H1 (cell line): ENCODE data around the gene ANKRD13B. TPM values are rescaled to one million over a fixed set of nuclear protein-coding genes. Genes with fewer than 3 reads are reported as not detected.

ENCODE experiments used
- CTCF ChIA-PET: fragments of 300-600 bp; sonication (Branson Sonifier 250); formaldehyde crosslinking; loops from one replicate; lab custom pipeline; 2021; ENCODE audit not compliant: partially characterized antibody; lab: Charles Lee
- POLR2A ChIA-PET: fragments of 300-600 bp; sonication (Branson Sonifier 250); formaldehyde crosslinking; loops from one replicate; lab custom pipeline; 2021; ENCODE audit warnings: inconsistent platforms; ENCODE audit not compliant: partially characterized antibody; lab: Charles Lee
- DNase-seq, 2 experiments: peaks; one replicate each; pipeline versions ENCODE4 v3.0.0 to v3.0.0-alpha.2; 2010 to 2022; ENCODE audit warnings: low spot score in 2 of 2, low read depth in 1 of 2, mixed read lengths in 1 of 2
- FAIRE-seq: peaks from 2 replicates; lab custom pipeline; 2011; peaks lifted over from hg19 to GRCh38; lab: Jason Lieb, UNC
- H2AFZ ChIP-seq: 2 replicates; pipeline ENCODE4 v1.8.1; 2012; ENCODE audit warnings: low read length, inconsistent platforms
- H2AK5ac ChIP-seq: 2 replicates; pipeline ENCODE4 v1.6.1; 2013; ENCODE audit warnings: low read depth, low read length
- H2BK120ac ChIP-seq: replicated peaks from 2 replicates; pipeline ENCODE3; 2013; ENCODE audit warnings: low read depth, low read length, inconsistent platforms
- H2BK12ac ChIP-seq: 2 replicates; pipeline ENCODE4 v1.6.1; 2013; ENCODE audit warnings: low read depth, low read length
- H2BK15ac ChIP-seq: 2 replicates; pipeline ENCODE4 v1.6.1; 2013; ENCODE audit warnings: low read length
- H2BK20ac ChIP-seq: 2 replicates; pipeline ENCODE4 v1.6.1; 2013; ENCODE audit warnings: low read length
- H2BK5ac ChIP-seq: 2 replicates; pipeline ENCODE4 v1.6.1; 2013; ENCODE audit warnings: low read depth, low read length
- H3K14ac ChIP-seq: 2 replicates; pipeline ENCODE4 v1.6.1; 2013; ENCODE audit warnings: inconsistent platforms; ENCODE audit not compliant: insufficient read length
- H3K18ac ChIP-seq: 2 replicates; pipeline ENCODE4 v1.6.1; 2013; ENCODE audit warnings: low read length; ENCODE audit errors: extremely low read depth
- H3K23ac ChIP-seq: 2 replicates; pipeline ENCODE4 v1.6.1; 2013; ENCODE audit warnings: inconsistent platforms; ENCODE audit not compliant: insufficient read length
- H3K23me2 ChIP-seq: 2 replicates; pipeline ENCODE4 v1.6.1; 2013; ENCODE audit warnings: low read depth, low read length
- H3K27ac ChIP-seq: 2 replicates; pipeline ENCODE4 v1.6.1; 2011; ENCODE audit warnings: low read depth, low read length, inconsistent platforms
- H3K27me3 ChIP-seq, 4 experiments: replicated peaks in 1 of 4; 1 replicate in 1 of 4; 2 replicates in 3 of 4; pipeline versions ENCODE4 v1.6.1 to v1.8.1; 2011 to 2013; ENCODE audit warnings: low read length in 3 of 4, mild to moderate bottlenecking in 3 of 4, inconsistent platforms in 2 of 4, mixed read lengths in 2 of 4, moderate library complexity in 1 of 4; ENCODE audit not compliant: control insufficient read depth in 3 of 4, insufficient read depth in 3 of 4; ENCODE audit errors: extremely low read depth in 1 of 4
- H3K36me3 ChIP-seq, 4 experiments: 2 replicates each; pipeline versions ENCODE4 v1.6.1 to v1.8.1; 2011 to 2013; ENCODE audit warnings: mild to moderate bottlenecking in 4 of 4, low read length in 3 of 4, moderate library complexity in 2 of 4, control low read depth in 1 of 4, inconsistent platforms in 1 of 4; ENCODE audit not compliant: insufficient read depth in 4 of 4, control insufficient read depth in 2 of 4
- H3K4ac ChIP-seq: replicated peaks from 2 replicates; pipeline ENCODE3; 2013; ENCODE audit warnings: low read length, low read depth, mixed read lengths, inconsistent platforms; ENCODE audit not compliant: insufficient read length
- H3K4me1 ChIP-seq, 4 experiments: replicated peaks in 1 of 4; 1 replicate in 1 of 4; 2 replicates in 3 of 4; pipeline versions ENCODE4 v1.6.1 to v1.8.1; 2011 to 2013; ENCODE audit warnings: low read length in 3 of 4, inconsistent platforms in 2 of 4, mixed read lengths in 1 of 4; ENCODE audit not compliant: insufficient read depth in 4 of 4, control insufficient read depth in 3 of 4
- H3K4me2 ChIP-seq, 2 experiments: 2 replicates each; pipeline versions ENCODE4 v1.6.1 to v1.8.1; 2011 to 2013; ENCODE audit warnings: low read depth in 2 of 2, low read length in 2 of 2, control low read depth in 1 of 2, inconsistent platforms in 1 of 2, mild to moderate bottlenecking in 1 of 2; ENCODE audit not compliant: insufficient read depth in 1 of 2
- H3K4me3 ChIP-seq, 4 experiments: fragments of 200-600, 300-600 bp in 1 of 4; sonication (generic), shearing (Covaris generic), sonication (Bioruptor Twin) in 1 of 4; 2 replicates each; pipeline versions ENCODE4 v1.5.1 to v1.8.1; 2011 to 2016; ENCODE audit warnings: low read length in 4 of 4, low read depth in 3 of 4, control low read depth in 2 of 4, inconsistent platforms in 2 of 4, mild to moderate bottlenecking in 2 of 4, mixed read lengths in 1 of 4, moderate library complexity in 1 of 4; ENCODE audit not compliant: insufficient read depth in 2 of 4; ENCODE audit errors: extremely low read depth in 1 of 4
- H3K56ac ChIP-seq: replicated peaks from 2 replicates; pipeline ENCODE3; 2013; ENCODE audit warnings: low read depth, mild to moderate bottlenecking, mixed read lengths, low read length, inconsistent platforms; ENCODE audit not compliant: insufficient read length
- H3K79me1 ChIP-seq: 2 replicates; pipeline ENCODE4 v1.6.1; 2013; ENCODE audit warnings: low read depth, low read length, control low read depth
- H3K79me2 ChIP-seq, 2 experiments: 2 replicates each; pipeline versions ENCODE4 v1.6.1 to v1.8.1; 2012 to 2013; ENCODE audit warnings: low read length in 2 of 2, mild to moderate bottlenecking in 2 of 2, inconsistent platforms in 1 of 2; ENCODE audit not compliant: insufficient read depth in 2 of 2, control insufficient read depth in 1 of 2
- H3K9ac ChIP-seq, 4 experiments: replicated peaks in 1 of 4; 1 replicate in 1 of 4; 2 replicates in 3 of 4; pipeline versions ENCODE4 v1.6.1 to v1.8.1; 2011 to 2013; ENCODE audit warnings: low read depth in 3 of 4, low read length in 3 of 4, control low read depth in 2 of 4, mild to moderate bottlenecking in 2 of 4, moderate library complexity in 2 of 4, inconsistent platforms in 1 of 4; ENCODE audit errors: extremely low read depth in 1 of 4
- H3K9me3 ChIP-seq, 2 experiments: 2 replicates each; pipeline versions ENCODE4 v1.6.1 to v1.8.1; 2012 to 2013; ENCODE audit warnings: mild to moderate bottlenecking in 2 of 2, moderate library complexity in 2 of 2, control low read depth in 1 of 2, inconsistent platforms in 1 of 2, low read depth in 1 of 2, low read length in 1 of 2, mixed read lengths in 1 of 2; ENCODE audit not compliant: insufficient read depth in 2 of 2
- H4K20me1 ChIP-seq, 2 experiments: replicated peaks in 1 of 2; 2 replicates each; pipeline versions ENCODE3 to v1.8.1; 2011 to 2013; ENCODE audit warnings: inconsistent platforms in 2 of 2, low read length in 2 of 2, mild to moderate bottlenecking in 1 of 2; ENCODE audit not compliant: insufficient read depth in 2 of 2, control insufficient read depth in 1 of 2
- H4K5ac ChIP-seq: 2 replicates; pipeline ENCODE4 v1.6.1; 2013; ENCODE audit warnings: low read length, low read depth, mixed read lengths, inconsistent platforms; ENCODE audit not compliant: insufficient read length
- H4K8ac ChIP-seq: 2 replicates; pipeline ENCODE4 v1.8.0; 2013; ENCODE audit warnings: mild to moderate bottlenecking, moderate library complexity, low read length, inconsistent platforms; ENCODE audit not compliant: insufficient read depth; ENCODE audit errors: extremely low read depth
- H4K91ac ChIP-seq: replicated peaks from 2 replicates; pipeline ENCODE3; 2013; ENCODE audit warnings: low read length, mixed read lengths, inconsistent platforms; ENCODE audit not compliant: insufficient read length
- BACH1 ChIP-seq: IDR thresholded peaks from 2 replicates; pipeline ENCODE4 v1.6.1; 2012; ENCODE audit warnings: low read length, improper control_type of control experiment
- CEBPB ChIP-seq: IDR thresholded peaks from 2 replicates; pipeline ENCODE4 v1.6.1; 2012; ENCODE audit warnings: low read depth, low read length
- EP300 ChIP-seq, 2 experiments: IDR thresholded peaks; 1 replicate in 1 of 2; 2 replicates in 1 of 2; pipeline ENCODE4 v1.6.1; 2011 to 2012; ENCODE audit warnings: low read depth in 2 of 2, low read length in 2 of 2, mild to moderate bottlenecking in 2 of 2, borderline replicate concordance in 1 of 2, inconsistent platforms in 1 of 2, moderate library complexity in 1 of 2
- GTF2F1 ChIP-seq: IDR thresholded peaks from 2 replicates; pipeline ENCODE4 v1.6.1; 2012; ENCODE audit warnings: low read depth, low read length, improper control_type of control experiment, borderline replicate concordance
- KDM1A ChIP-seq: fragments of 200-600, 300-600 bp; sonication (generic); IDR thresholded peaks from 2 replicates; pipeline ENCODE4 v1.7.1; 2016; ENCODE audit warnings: mild to moderate bottlenecking, low read length, borderline replicate concordance
- RFX5 ChIP-seq: IDR thresholded peaks from 2 replicates; pipeline ENCODE4 v1.6.1; 2011; ENCODE audit warnings: low read depth, low read length, improper control_type of control experiment, borderline replicate concordance
- SP2 ChIP-seq: IDR thresholded peaks from 2 replicates; pipeline ENCODE4 v1.6.1; 2012; ENCODE audit warnings: mild to moderate bottlenecking, low read length, inconsistent platforms
- SUZ12 ChIP-seq: fragments of 200-600 bp; sonication (generic); IDR thresholded peaks from 2 replicates; pipeline ENCODE4 v1.6.1; 2012; ENCODE audit warnings: mild to moderate bottlenecking, inconsistent platforms, low read length, moderate library complexity, mixed read lengths
- YY1 ChIP-seq: IDR thresholded peaks from 2 replicates; pipeline ENCODE4 v1.6.1; 2011; ENCODE audit warnings: low read depth, mild to moderate bottlenecking, low read length
- ZNF274 ChIP-seq: IDR thresholded peaks from 2 replicates; pipeline ENCODE4 v1.7.0; 2012; ENCODE audit warnings: low read length, borderline replicate concordance; ENCODE audit errors: extremely low read depth
- WGBS, 2 experiments: shearing (Covaris generic) in 1 of 2; methylation state at CpG; one replicate each; pipeline versions ENCODE4 v1.1.6 to v1.1.7; 2013 to 2015; ENCODE audit warnings: low lambda C conversion rate in 2 of 2, mixed read lengths in 2 of 2, inconsistent platforms in 1 of 2, low coverage in 1 of 2, missing lambda C conversion rate in 1 of 2; ENCODE audit not compliant: insufficient replicate concordance in 2 of 2, insufficient coverage in 1 of 2, insufficient read length in 1 of 2; ENCODE audit errors: extremely low coverage in 1 of 2, missing lambda C conversion rate in 1 of 2; 5-methylcytosine and 5-hydroxymethylcytosine counted together
- polyA plus RNA-seq, 7 experiments: library from polyadenylated mRNA; depleted of rRNA in 3 of 7; stranded (reverse) in 5 of 7; unstranded in 2 of 7; fragments of >200 nt in 5 of 7; fragments of 200-250 nt in 2 of 7; gene quantifications; 1 replicate in 5 of 7; 2 replicates in 1 of 7; 4 replicates in 1 of 7; pipeline versions ENCODE4 v1.2.1 to v1.2.3, GENCODE V29; 2011 to 2013; ENCODE audit warnings: missing spikeins in 2 of 7, mixed read lengths in 2 of 7
- total RNA-seq: library from RNA; stranded (reverse); fragmentation: NEBNext Ultra II Directional; extraction: Animal tissue kit (Norgen Biotek cat#: 25700); gene quantifications from 2 replicates; pipeline ENCODE4 v1.2.1, GENCODE V29; 2021
- TF ChIP-seq, protein P1 (sequence below): IDR thresholded peaks from 2 replicates; pipeline ENCODE4 v1.6.1; 2011; ENCODE audit warnings: low read depth, mild to moderate bottlenecking, low read length; ENCODE audit not compliant: insufficient read depth

Gene ANKRD13B
- total and polyA plus RNA-seq, 2 of the 8 experiments (the other 6 are each of a cell fraction or from before 2014, with no cell fraction given): 16.4 to 48.5 TPM

DNA sequence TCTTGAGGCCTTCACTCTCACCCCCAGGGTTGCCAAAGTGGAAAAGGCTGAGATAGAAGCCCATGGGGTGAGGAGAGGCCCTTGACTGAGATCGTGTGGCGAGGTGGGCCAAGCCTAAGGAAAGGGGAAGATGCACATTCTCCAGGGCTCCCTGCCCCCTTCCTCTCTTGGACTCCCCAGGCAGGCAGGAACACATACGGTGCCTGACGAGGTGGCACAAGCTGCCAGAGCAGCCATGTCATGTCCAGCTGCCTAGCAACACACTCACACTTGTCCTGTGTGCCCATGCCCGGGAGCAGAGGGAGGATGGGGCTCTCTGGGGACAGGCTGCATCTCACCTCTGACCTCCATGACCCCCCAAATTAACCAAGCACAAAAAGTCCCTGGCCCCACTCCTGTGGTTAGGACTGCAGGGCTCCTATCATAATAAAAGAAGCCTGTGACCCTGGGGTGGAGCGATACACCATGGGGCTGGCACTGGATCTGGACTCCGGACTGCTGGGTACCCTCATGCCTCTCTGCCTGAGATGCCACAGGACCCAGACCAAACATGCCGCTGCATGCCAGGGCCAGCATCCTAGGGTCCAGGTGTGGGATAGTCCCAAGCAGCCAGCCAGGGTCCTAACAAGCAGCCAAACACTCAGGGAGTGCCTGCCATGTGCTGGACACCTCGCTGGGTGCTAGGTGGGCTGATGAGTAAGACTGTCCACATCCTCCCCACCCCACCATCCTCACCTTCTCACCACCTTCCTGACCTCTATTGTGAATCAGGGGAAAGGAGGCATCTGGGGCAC, 6.1 kb upstream of the ANKRD13B start:
- 0 out of 8 replicates have a peak, but pooled peaks cover 0 to 4% (median 1%) of the 10 kb centered on the region in 4 experiments for H3K36me3 ChIP-seq
- no peak overlapping the region for H4K8ac ChIP-seq
- DNase-seq (no peak), FAIRE-seq (no peak)
- H3K23me2 ChIP-seq: peaks cover 26% of the 10 kb centered on the region; the same call in 1 of the 2 replicates
- peaks cover 15 to 36% of the 10 kb centered on the region in 2 experiments for H4K20me1 ChIP-seq
- WGBS, 2 experiments: 92% methylated on average over 9 of the region's 9 CpGs; no CpG with 5 or more reads in 1 of the 2 experiments
- H4K91ac ChIP-seq: no peak overlapping the region
- no peak overlapping the region for H3K27ac ChIP-seq
- no peak overlapping the region for H2BK120ac ChIP-seq
- peak overlapping the region; percentile 72; the same call in 1 of the 2 replicates for H2BK12ac ChIP-seq
- H3K27me3 ChIP-seq: peaks cover 0 to 6% (median 5%) of the 10 kb centered on the region in 4 experiments; a peak in 2 of 7 replicates
- H3K79me2 ChIP-seq: peaks cover 0 to 42% of the 10 kb centered on the region in 2 experiments; a peak in 2 of 4 replicates
- POLR2A ChIA-PET: interaction anchor here (0.7 to 1.8 kb wide), 5 partner anchors 11 to 17 kb away, joined by 3 to 8 read pairs (median 5); no protein-coding TSS in a partner anchor
- no peak overlapping the region for H2BK20ac ChIP-seq
- H2BK15ac ChIP-seq: no peak overlapping the region; the same call in 1 of the 2 replicates
- H3K4me2 ChIP-seq: peak overlapping the region in 1 of 2 experiments; percentile 93; a peak in 1 of 4 replicates
- peak overlapping the region; percentile 45; the same call in 1 of the 2 replicates for H2AK5ac ChIP-seq
- no peaks in the 10 kb centered on the region for H3K9me3 ChIP-seq
- H4K5ac ChIP-seq: no peak overlapping the region
- no peak overlapping the region for H3K4me3 ChIP-seq
- H3K18ac ChIP-seq: no peak overlapping the region
- H3K9ac ChIP-seq: no peak overlapping the region
- H3K56ac ChIP-seq: no peak overlapping the region
- peaks cover 7 to 37% (median 31%) of the 10 kb centered on the region in 4 experiments for H3K4me1 ChIP-seq
- H3K14ac ChIP-seq: no peak overlapping the region
- no peak overlapping the region for H2BK5ac ChIP-seq
- peaks cover 19% of the 10 kb centered on the region for H3K79me1 ChIP-seq
- no peak overlapping the region for H2AFZ ChIP-seq
- CTCF ChIA-PET: interaction anchor here (1.7 to 14.8 kb wide), 7 partner anchors 8 to 217 kb away, joined by 7 to 193 read pairs (median 11); partner anchors contain the start of genes ABHD15, CORO6 and TP53I13
- no peak overlapping the region for H3K23ac ChIP-seq
- H3K4ac ChIP-seq: no peak overlapping the region
- no peak for TF ChIP-seq RFX5
- no peak for TF ChIP-seq BACH1
- no peak for TF ChIP-seq CEBPB
- no peak for TF ChIP-seq EP300 (IDR thresholded peaks at IDR 0.05; ENCODE audit: borderline replicate concordance in 1 of 2, low read depth in 2 of 2, low read length in 2 of 2)
- no peak for TF ChIP-seq ZNF274
- TF ChIP-seq GTF2F1: no peak
- no peak for TF ChIP-seq YY1
- TF ChIP-seq KDM1A: no peak
- TF ChIP-seq, protein P1, sequence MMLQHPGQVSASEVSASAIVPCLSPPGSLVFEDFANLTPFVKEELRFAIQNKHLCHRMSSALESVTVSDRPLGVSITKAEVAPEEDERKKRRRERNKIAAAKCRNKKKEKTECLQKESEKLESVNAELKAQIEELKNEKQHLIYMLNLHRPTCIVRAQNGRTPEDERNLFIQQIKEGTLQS: no peak
- TF ChIP-seq SP2: no peak
- no peak for TF ChIP-seq SUZ12
